HepG2 (cell line): ENCODE results near the gene RPH3AL. TPM values are rescaled to one million over a fixed set of nuclear protein-coding genes. Genes with fewer than 3 reads are reported as not detected.

Experiments
- ATAC-seq: fragments of 200-7000 bp; cut with Tn5 transposase; 3 replicates; pipeline ENCODE4 v1.9.1; 2020; ENCODE audit warnings: mild to moderate bottlenecking, moderate library complexity
- BruUV-seq: library from RNA; stranded (reverse); fragments of 400-500 nt; replicated peaks from 2 replicates; lab custom pipeline; 2021; lab: Mats Ljungman, UMichigan
- CTCF ChIA-PET: fragments of 300-600 bp; formaldehyde crosslinking; extraction: SDS; loops from one replicate; lab custom pipeline; 2021; ENCODE audit warnings: low total read pairs, inconsistent platforms, low intra/inter-chr PET ratio; lab: Yijun Ruan, JAX
- POLR2A ChIA-PET: fragments of 350-600 bp; sonication (Branson Sonifier 250); formaldehyde crosslinking; loops from one replicate; lab custom pipeline; 2020; ENCODE audit warnings: antibody characterized with exemption, inconsistent platforms; lab: Yijun Ruan, JAX
- DNase-seq: peaks from one replicate; pipeline ENCODE4 v3.0.0-alpha.2; 2015; ENCODE audit warnings: low spot score
- FAIRE-seq: peaks from 3 replicates; lab custom pipeline; 2011; peaks lifted over from hg19 to GRCh38; lab: Jason Lieb, UNC
- H2AFZ ChIP-seq: one replicate; pipeline ENCODE4 v1.6.1; 2011; ENCODE audit warnings: low read length, inconsistent platforms
- H3K27ac ChIP-seq: fragments of 300-600 bp; 3 replicates; pipeline ENCODE4 v1.8.0; 2011; ENCODE audit warnings: mixed run types, mild to moderate bottlenecking, mixed read lengths, low read length, inconsistent platforms; ENCODE audit not compliant: insufficient read depth; ENCODE audit errors: extremely low read length
- H3K27me3 ChIP-seq, 2 experiments: fragments of 200-600 bp in 1 of 2; 2 replicates in 1 of 2; 3 replicates in 1 of 2; pipeline versions ENCODE4 v1.6.0 to v1.8.0; 2011; ENCODE audit warnings: low read length in 2 of 2, mild to moderate bottlenecking in 2 of 2, moderate library complexity in 2 of 2, inconsistent platforms in 1 of 2; ENCODE audit not compliant: insufficient read depth in 2 of 2, control insufficient read depth in 1 of 2
- H3K36me3 ChIP-seq, 2 experiments: fragments of 200-600 bp in 1 of 2; replicated peaks in 1 of 2; 2 replicates in 1 of 2; 3 replicates in 1 of 2; pipeline versions ENCODE4 v1.5.1 to v1.8.0; 2011; ENCODE audit warnings: low read length in 2 of 2, inconsistent platforms in 1 of 2; ENCODE audit not compliant: insufficient read depth in 2 of 2, control insufficient read depth in 1 of 2
- H3K4me1 ChIP-seq: 2 replicates; pipeline ENCODE4 v1.5.1; 2012; ENCODE audit warnings: low read length, inconsistent platforms; ENCODE audit not compliant: insufficient read depth
- H3K4me2 ChIP-seq: 2 replicates; pipeline ENCODE4 v1.6.0; 2011; ENCODE audit warnings: low read depth, low read length, inconsistent platforms
- H3K4me3 ChIP-seq, 3 experiments: fragments of 200-600 bp in 1 of 3; sonication (generic), shearing (Covaris generic) in 1 of 3; replicated peaks in 1 of 3; 2 replicates each; pipeline ENCODE4 v1.5.1; 2011 to 2016; ENCODE audit warnings: low read length in 3 of 3, inconsistent platforms in 2 of 3, low read depth in 2 of 3, mild to moderate bottlenecking in 2 of 3, control low read depth in 1 of 3, mixed read lengths in 1 of 3; ENCODE audit not compliant: insufficient read depth in 1 of 3
- H3K79me2 ChIP-seq: one replicate; pipeline ENCODE4 v1.6.1; 2011; ENCODE audit warnings: low read length, inconsistent platforms; ENCODE audit not compliant: insufficient read depth
- H3K9ac ChIP-seq: 2 replicates; pipeline ENCODE4 v1.6.0; 2011; ENCODE audit warnings: mild to moderate bottlenecking, low read depth, low read length, inconsistent platforms; ENCODE audit not compliant: insufficient read depth
- H3K9me3 ChIP-seq: 2 replicates; pipeline ENCODE4 v1.5.1; 2012; ENCODE audit warnings: mild to moderate bottlenecking, low read length
- H4K20me1 ChIP-seq: 2 replicates; pipeline ENCODE4 v1.6.0; 2011; ENCODE audit warnings: inconsistent platforms, mild to moderate bottlenecking, low read length, moderate library complexity; ENCODE audit not compliant: insufficient read depth
- CSRNP2 ChIP-seq: sonication (generic); formaldehyde crosslinking; conservative IDR thresholded peaks from 2 replicates; pipeline ENCODE4 v1.8.0; 2022; ENCODE audit warnings: low read depth, missing genetic modification reagents
- GLI4 ChIP-seq: sonication (generic); formaldehyde crosslinking; IDR thresholded peaks from 2 replicates; pipeline ENCODE4 v1.5.1; 2020; ENCODE audit warnings: missing genetic modification reagents, mild to moderate bottlenecking, moderate library complexity, borderline replicate concordance
- HMGA1 ChIP-seq: sonication (generic); formaldehyde crosslinking; conservative IDR thresholded peaks from 2 replicates; pipeline ENCODE4 v1.4.0; 2020; ENCODE audit warnings: missing genetic modification reagents
- HNF1B ChIP-seq: sonication (generic); formaldehyde crosslinking; IDR thresholded peaks from 2 replicates; pipeline ENCODE4 v1.5.1; 2020; ENCODE audit warnings: mild to moderate bottlenecking, moderate library complexity, missing genetic modification reagents
- KMT2A ChIP-seq: sonication (generic); formaldehyde crosslinking; IDR thresholded peaks from 2 replicates; pipeline ENCODE4 v1.4.0; 2020; ENCODE audit warnings: missing genetic modification reagents
- NFIC ChIP-seq: IDR thresholded peaks from 2 replicates; pipeline ENCODE4 v1.6.1; 2012; ENCODE audit warnings: mild to moderate bottlenecking, low read length, inconsistent platforms
- ONECUT2 ChIP-seq: sonication (generic); formaldehyde crosslinking; IDR thresholded peaks from 2 replicates; pipeline ENCODE4 v1.4.0; 2020; ENCODE audit warnings: missing genetic modification reagents
- RAD21 ChIP-seq: fragments of 450-650 bp; formaldehyde crosslinking; IDR thresholded peaks from 2 replicates; pipeline ENCODE4 v1.5.0; 2020; ENCODE audit warnings: mild to moderate bottlenecking
- SIN3A ChIP-seq: IDR thresholded peaks from 2 replicates; pipeline ENCODE4 v1.6.1; 2011; ENCODE audit warnings: low read depth, mild to moderate bottlenecking, control low read depth, low read length, borderline replicate concordance
- TAF15 ChIP-seq: fragments of 200-400 bp; formaldehyde crosslinking; IDR thresholded peaks from one replicate; pipeline ENCODE4 v1.6.1; 2018; ENCODE audit warnings: mild to moderate bottlenecking, low read depth, low read length; ENCODE audit not compliant: poor library complexity, severe bottlenecking
- ZNF274 ChIP-seq: sonication (generic); formaldehyde crosslinking; IDR thresholded peaks from 2 replicates; pipeline ENCODE4 v1.5.1; 2020; ENCODE audit warnings: mild to moderate bottlenecking, missing genetic modification reagents
- ZNF354B ChIP-seq: sonication (generic); formaldehyde crosslinking; IDR thresholded peaks from 2 replicates; pipeline ENCODE4 v1.8.0; 2022; ENCODE audit warnings: mild to moderate bottlenecking, missing genetic modification reagents
- ZNF563 ChIP-seq: sonication (generic); formaldehyde crosslinking; IDR thresholded peaks from 2 replicates; pipeline ENCODE4 v1.8.0; 2022; ENCODE audit warnings: mild to moderate bottlenecking, moderate library complexity, missing genetic modification reagents
- WGBS: methylation state at CpG from one replicate; pipeline ENCODE4 v1.1.6; 2017; ENCODE audit warnings: low lambda C conversion rate; 5-methylcytosine and 5-hydroxymethylcytosine counted together
- in situ Hi-C: cut with HindIII; loops from 2 replicates; pipeline ENCODE4 v1.10.0; 2017; ENCODE audit warnings: low pct_unique_long_range_greater_than_20kb; ENCODE audit not compliant: extremely low pct_ligation_motif_present
- intact Hi-C: fragments of 100-400 bp; cut with micrococcal nuclease; formaldehyde crosslinking; loops from one replicate; pipeline ENCODE4 v1.10.0; 2022; ENCODE audit not compliant: unreplicated experiment
- polyA plus RNA-seq, 8 experiments: library from polyadenylated mRNA; depleted of rRNA in 3 of 8; stranded (reverse) in 7 of 8; unstranded in 1 of 8; fragments of >200 nt; fragmentation: Illumina TruSeq in 4 of 8; extraction: Trizol in 4 of 8; gene quantifications; 2 replicates each; pipeline versions ENCODE4 v1.2.1 to v1.2.3, GENCODE V29; 2011 to 2016; ENCODE audit warnings: low read depth in 4 of 8, missing spikeins in 1 of 8, mixed read lengths in 1 of 8; ENCODE audit not compliant: insufficient read depth in 1 of 8
- total RNA-seq, 5 experiments: library from RNA; depleted of rRNA; stranded (reverse); fragments of >200 nt; fragmentation: Illumina TruSeq; extraction: Trizol; gene quantifications; 2 replicates each; pipeline ENCODE4 v1.2.3, GENCODE V29; 2016; ENCODE audit warnings: low read depth in 1 of 5
- TF ChIP-seq, protein P1 (sequence below): conservative IDR thresholded peaks from 2 replicates; pipeline ENCODE4 v1.6.1; 2018; ENCODE audit warnings: missing genetic modification reagents
- TF ChIP-seq, protein P2 (sequence below): sonication (generic); formaldehyde crosslinking; IDR thresholded peaks from 2 replicates; pipeline ENCODE4 v1.4.0; 2020; ENCODE audit warnings: missing genetic modification reagents

Gene RPH3AL
- total and polyA plus RNA-seq, 2 of the 13 experiments (the other 11 are each of a cell fraction or from before 2014, with no cell fraction given): 7.8 to 16.4 TPM

DNA sequence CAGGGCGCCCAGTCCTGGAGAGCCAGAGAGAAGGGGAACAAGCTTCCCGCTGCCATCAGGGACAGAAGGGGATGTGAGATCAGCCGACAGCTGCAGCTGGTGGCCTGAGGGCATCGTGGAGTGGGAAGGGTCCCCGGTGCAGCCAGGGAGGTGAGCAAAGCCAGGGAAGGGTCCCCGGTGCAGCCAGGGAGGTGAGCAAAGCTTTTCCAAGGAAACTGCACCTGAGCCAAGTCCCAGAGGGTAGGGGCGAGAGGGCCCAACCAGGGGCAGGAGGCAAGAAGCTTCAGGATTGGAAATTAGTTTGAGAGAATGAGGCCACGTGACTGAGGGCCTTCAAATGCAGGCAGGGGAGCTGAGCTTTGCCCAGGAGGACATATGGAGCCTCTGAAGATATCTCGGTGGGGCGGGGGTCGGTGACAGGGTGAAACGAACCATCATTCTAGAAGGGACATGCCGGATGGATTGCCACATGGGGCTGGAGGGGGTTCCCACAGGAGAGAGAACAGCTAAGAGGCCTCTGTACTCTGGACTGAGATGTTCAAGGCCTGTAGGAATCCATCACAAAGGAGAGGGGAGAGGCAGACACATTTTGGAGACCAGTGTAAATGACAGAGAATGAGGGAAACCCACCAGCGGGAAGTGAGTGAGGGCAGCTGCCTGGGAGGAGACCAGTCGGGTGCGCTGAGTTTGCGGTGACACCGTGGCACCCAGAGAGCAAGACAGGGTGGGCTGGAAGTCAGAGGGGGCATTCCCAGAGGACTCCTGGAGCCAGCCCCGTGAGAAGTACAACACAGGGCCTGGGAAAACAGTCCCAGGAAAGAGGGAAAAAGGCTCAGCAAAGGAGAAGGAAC lies 31.4 kb upstream of the RPH3AL start:
- H4K20me1 ChIP-seq: no peaks in the 10 kb centered on the region
- POLR2A ChIA-PET: interaction anchor here (1.0 to 1.7 kb wide), 3 partner anchors 29 to 33 kb away, joined by 3 to 14 read pairs (median 4); partner anchors contain the start of gene RPH3AL
- TF ChIP-seq ZNF274 (0 out of 2 replicates have a peak, but pooled peaks have one; percentile 29), RAD21 (no peak), KMT2A (CRISPR knock-in tag) (no peak), HNF1B (CRISPR knock-in tag) (0 out of 2 replicates have a peak, but pooled peaks have one; percentile 38), NFIC (no peak), ZNF354B (CRISPR knock-in tag) (no peak), SIN3A (no peak), HMGA1 (CRISPR knock-in tag) (no peak), ONECUT2 (no peak), CSRNP2 (CRISPR knock-in tag) (no peak), ZNF563 (CRISPR knock-in tag) (0 out of 2 replicates have a peak, but pooled peaks have one; percentile 56), TAF15 (no peak), GLI4 (CRISPR knock-in tag) (no peak)
- TF ChIP-seq, protein P1, sequence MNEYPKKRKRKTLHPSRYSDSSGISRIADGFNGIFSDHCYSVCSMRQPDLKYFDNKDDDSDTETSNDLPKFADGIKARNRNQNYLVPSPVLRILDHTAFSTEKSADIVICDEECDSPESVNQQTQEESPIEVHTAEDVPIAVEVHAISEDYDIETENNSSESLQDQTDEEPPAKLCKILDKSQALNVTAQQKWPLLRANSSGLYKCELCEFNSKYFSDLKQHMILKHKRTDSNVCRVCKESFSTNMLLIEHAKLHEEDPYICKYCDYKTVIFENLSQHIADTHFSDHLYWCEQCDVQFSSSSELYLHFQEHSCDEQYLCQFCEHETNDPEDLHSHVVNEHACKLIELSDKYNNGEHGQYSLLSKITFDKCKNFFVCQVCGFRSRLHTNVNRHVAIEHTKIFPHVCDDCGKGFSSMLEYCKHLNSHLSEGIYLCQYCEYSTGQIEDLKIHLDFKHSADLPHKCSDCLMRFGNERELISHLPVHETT (CRISPR knock-in tag): no peak
- TF ChIP-seq, protein P2, sequence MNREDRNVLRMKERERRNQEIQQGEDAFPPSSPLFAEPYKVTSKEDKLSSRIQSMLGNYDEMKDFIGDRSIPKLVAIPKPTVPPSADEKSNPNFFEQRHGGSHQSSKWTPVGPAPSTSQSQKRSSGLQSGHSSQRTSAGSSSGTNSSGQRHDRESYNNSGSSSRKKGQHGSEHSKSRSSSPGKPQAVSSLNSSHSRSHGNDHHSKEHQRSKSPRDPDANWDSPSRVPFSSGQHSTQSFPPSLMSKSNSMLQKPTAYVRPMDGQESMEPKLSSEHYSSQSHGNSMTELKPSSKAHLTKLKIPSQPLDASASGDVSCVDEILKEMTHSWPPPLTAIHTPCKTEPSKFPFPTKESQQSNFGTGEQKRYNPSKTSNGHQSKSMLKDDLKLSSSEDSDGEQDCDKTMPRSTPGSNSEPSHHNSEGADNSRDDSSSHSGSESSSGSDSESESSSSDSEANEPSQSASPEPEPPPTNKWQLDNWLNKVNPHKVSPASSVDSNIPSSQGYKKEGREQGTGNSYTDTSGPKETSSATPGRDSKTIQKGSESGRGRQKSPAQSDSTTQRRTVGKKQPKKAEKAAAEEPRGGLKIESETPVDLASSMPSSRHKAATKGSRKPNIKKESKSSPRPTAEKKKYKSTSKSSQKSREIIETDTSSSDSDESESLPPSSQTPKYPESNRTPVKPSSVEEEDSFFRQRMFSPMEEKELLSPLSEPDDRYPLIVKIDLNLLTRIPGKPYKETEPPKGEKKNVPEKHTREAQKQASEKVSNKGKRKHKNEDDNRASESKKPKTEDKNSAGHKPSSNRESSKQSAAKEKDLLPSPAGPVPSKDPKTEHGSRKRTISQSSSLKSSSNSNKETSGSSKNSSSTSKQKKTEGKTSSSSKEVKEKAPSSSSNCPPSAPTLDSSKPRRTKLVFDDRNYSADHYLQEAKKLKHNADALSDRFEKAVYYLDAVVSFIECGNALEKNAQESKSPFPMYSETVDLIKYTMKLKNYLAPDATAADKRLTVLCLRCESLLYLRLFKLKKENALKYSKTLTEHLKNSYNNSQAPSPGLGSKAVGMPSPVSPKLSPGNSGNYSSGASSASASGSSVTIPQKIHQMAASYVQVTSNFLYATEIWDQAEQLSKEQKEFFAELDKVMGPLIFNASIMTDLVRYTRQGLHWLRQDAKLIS (CRISPR knock-in tag): no peak

More for the DNA sequence above, 31.4 kb upstream of the RPH3AL start:
- H3K27me3 ChIP-seq: 0 out of 5 replicates have a peak, but pooled peaks cover 0 to 1% of the 10 kb centered on the region in 2 experiments
- H3K79me2 ChIP-seq: no peaks in the 10 kb centered on the region
- in situ Hi-C loops: no loop called here
- H3K4me2 ChIP-seq: peak overlapping the region; percentile 65
- H3K27ac ChIP-seq: peak overlapping the region; percentile 47
- H3K36me3 ChIP-seq: no peaks in the 10 kb centered on the region
- peaks cover 43% of the 10 kb centered on the region for H3K4me1 ChIP-seq
- H3K4me3 ChIP-seq: peak overlapping the region in 2 of 3 experiments; percentile 27 to 28; a peak in 1 of 6 replicates
- peak overlapping the region; percentile 15; the same call in 1 of the 2 replicates for H3K9ac ChIP-seq
- no peaks in the 10 kb centered on the region for H3K9me3 ChIP-seq
- intact Hi-C loops: no loop called here
- BruUV-seq: no TSS peak
- DNase-seq (no peak), ATAC-seq (peak; percentile 28), FAIRE-seq (peak; percentile 36)
- no peak overlapping the region for H2AFZ ChIP-seq
- 44% methylated on average over 19 of the region's 19 CpGs for WGBS
- CTCF ChIA-PET: no interaction called here
